Activated CD8-positive, alpha-beta memory T cell treated with anti-CD3 and anti-CD28 coated beads, Interleukin-2, amount 10 ng/mL, durations not matched to agents 7 days and 5 days (primary cell): ENCODE measurements around the gene TSPAN13. TPM values are rescaled to one million over a fixed set of nuclear protein-coding genes. Genes with fewer than 3 reads are reported as not detected.

Experiments used
- ATAC-seq: fragments of 150-1000 bp; cut with Tn5 transposase; one replicate; pipeline ENCODE4 v1.10.0; 2021; ENCODE audit warnings: moderate library complexity
- CTCF ChIA-PET: fragments of 350-600 bp; sonication (Branson Sonifier 250); formaldehyde crosslinking; loops from one replicate; lab custom pipeline; 2021; ENCODE audit warnings: antibody characterized with exemption; lab: Charles Lee
- DNase-seq: peaks from one replicate; pipeline ENCODE4 v3.0.0-alpha.2; 2020
- H3K27ac Mint-ChIP-seq: one replicate; pipeline ENCODE4 v1.8.0; 2021; ENCODE audit warnings: mild to moderate bottlenecking, mixed read lengths
- H3K27me3 Mint-ChIP-seq: one replicate; pipeline ENCODE4 v1.8.0; 2021; ENCODE audit warnings: mixed read lengths
- H3K36me3 Mint-ChIP-seq: one replicate; pipeline ENCODE4 v1.8.0; 2021; ENCODE audit warnings: mild to moderate bottlenecking, mixed read lengths
- H3K4me1 Mint-ChIP-seq: one replicate; pipeline ENCODE4 v1.8.0; 2021; ENCODE audit warnings: mixed read lengths
- H3K4me3 Mint-ChIP-seq: one replicate; pipeline ENCODE4 v1.8.0; 2021; ENCODE audit warnings: mild to moderate bottlenecking, moderate library complexity, mixed read lengths
- H3K9me3 Mint-ChIP-seq: one replicate; pipeline ENCODE4 v1.8.0; 2022; ENCODE audit warnings: low read depth, mixed read lengths
- total RNA-seq, 2 experiments: library from RNA; stranded (reverse); gene quantifications; one replicate each; pipeline ENCODE4 v1.2.3, GENCODE V29; 2021

The TSPAN13 gene
- total RNA-seq, 2 experiments from 2014 or later, result 0.41 to 2.7 TPM

DNA sequence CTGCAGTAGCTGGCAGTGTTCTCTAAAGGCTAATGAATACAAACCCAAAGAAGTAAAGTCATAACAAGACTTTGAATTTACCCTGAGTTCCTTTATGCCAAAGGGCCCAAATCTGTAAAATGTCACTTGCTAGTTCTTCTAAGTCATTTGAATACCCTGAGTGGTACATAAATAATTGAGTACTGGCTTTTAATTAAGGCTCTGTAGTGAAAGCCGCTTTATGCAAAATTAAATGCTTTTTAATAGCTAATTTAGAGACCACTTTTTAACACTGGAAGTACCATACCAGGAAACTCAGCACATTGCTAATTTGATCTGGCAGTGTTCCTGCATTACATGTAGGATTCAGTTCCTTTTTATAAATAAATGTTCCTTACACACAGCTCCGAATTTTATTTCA is 24.0 kb upstream of the TSPAN13 start:
- CTCF ChIA-PET, result no interaction called here
- Mint-ChIP-seq H3K4me1 (no peaks in the 10 kb centered on the region), H3K27ac (no peak overlapping the region), H3K27me3 (no peaks in the 10 kb centered on the region), H3K36me3 (no peaks in the 10 kb centered on the region), H3K4me3 (no peak overlapping the region), H3K9me3 (no peaks in the 10 kb centered on the region)
- ATAC-seq (no peak), DNase-seq (no peak)

DNA sequence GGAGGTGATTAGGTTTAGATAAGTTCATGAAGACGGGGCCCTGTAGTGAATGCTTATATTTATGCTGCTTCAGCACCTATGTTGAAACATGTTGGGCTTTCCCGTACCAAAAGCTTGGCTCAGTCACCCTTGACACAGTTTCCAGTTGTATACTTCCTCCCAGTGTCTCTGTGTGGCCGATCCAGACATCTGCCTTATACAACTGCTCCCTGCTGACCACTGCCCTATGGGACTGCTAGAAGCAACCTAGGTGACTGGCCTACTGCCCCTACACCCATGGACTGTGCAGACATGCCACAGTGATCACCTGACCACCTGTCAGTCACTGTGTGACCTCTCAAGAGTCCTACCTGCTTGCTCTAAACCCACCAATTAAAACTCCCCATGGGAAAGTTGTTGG is 22.6 kb upstream of the TSPAN13 start:
- DNase-seq (no peak), ATAC-seq (no peak)
- Mint-ChIP-seq H3K4me3 (no peak overlapping the region), H3K9me3 (no peaks in the 10 kb centered on the region), H3K27ac (no peak overlapping the region), H3K36me3 (no peaks in the 10 kb centered on the region), H3K4me1 (peaks cover 3% of the 10 kb centered on the region), H3K27me3 (no peaks in the 10 kb centered on the region)
- CTCF ChIA-PET, result no interaction called here

GRCh38 chr7:16732828-16733227 is 20.7 kb upstream of the TSPAN13 start:
- CTCF ChIA-PET, result no interaction called here
- no peaks in the 10 kb centered on the region for H3K27me3 Mint-ChIP-seq
- ATAC-seq (no peak), DNase-seq (no peak)
- H3K27ac Mint-ChIP-seq, result no peak overlapping the region
- H3K9me3 Mint-ChIP-seq, result no peaks in the 10 kb centered on the region
- H3K4me1 Mint-ChIP-seq, result peaks cover 3% of the 10 kb centered on the region
- no peak overlapping the region for H3K4me3 Mint-ChIP-seq
- H3K36me3 Mint-ChIP-seq, result no peaks in the 10 kb centered on the region

- ATAC-seq, result no peak
- H3K27me3 Mint-ChIP-seq, result no peaks in the 10 kb centered on the region
- no peak overlapping the region for H3K27ac Mint-ChIP-seq
- H3K4me3 Mint-ChIP-seq, result no peak overlapping the region
- CTCF ChIA-PET, result no interaction called here
- H3K9me3 Mint-ChIP-seq, result no peaks in the 10 kb centered on the region
- no peaks in the 10 kb centered on the region for H3K36me3 Mint-ChIP-seq
- no peak for DNase-seq
- peaks cover 3% of the 10 kb centered on the region for H3K4me1 Mint-ChIP-seq
Measured at GRCh38 chr7:16734148-16734726, 19.3 kb upstream of the TSPAN13 start.

DNA sequence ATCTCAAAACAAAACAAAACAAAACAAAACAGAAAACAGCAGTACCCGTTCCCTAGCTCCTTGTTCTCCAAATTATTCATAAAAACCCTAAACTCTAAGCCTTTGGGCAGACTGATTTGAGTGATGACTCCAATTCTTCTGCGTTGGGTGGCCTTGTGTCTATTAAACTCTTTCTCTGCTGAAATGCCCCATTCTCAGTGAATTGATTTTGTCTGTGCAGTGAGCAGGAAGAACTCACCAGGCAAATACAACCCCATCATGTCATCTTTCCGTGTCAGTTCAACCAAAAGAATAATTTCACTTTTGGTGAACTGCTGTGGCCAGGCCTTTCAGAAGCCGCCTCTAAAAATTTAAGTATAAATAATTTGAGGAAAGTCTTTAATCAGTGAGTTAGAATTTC is 18.5 kb upstream of the TSPAN13 start:
- DNase-seq, result no peak
- H3K9me3 Mint-ChIP-seq, result no peaks in the 10 kb centered on the region
- no peaks in the 10 kb centered on the region for H3K36me3 Mint-ChIP-seq
- CTCF ChIA-PET, result no interaction called here
- H3K27ac Mint-ChIP-seq, result no peak overlapping the region
- ATAC-seq, result no peak
- H3K4me1 Mint-ChIP-seq, result peaks cover 3% of the 10 kb centered on the region
- H3K4me3 Mint-ChIP-seq, result peak overlapping the region; percentile 40
- no peaks in the 10 kb centered on the region for H3K27me3 Mint-ChIP-seq

DNA sequence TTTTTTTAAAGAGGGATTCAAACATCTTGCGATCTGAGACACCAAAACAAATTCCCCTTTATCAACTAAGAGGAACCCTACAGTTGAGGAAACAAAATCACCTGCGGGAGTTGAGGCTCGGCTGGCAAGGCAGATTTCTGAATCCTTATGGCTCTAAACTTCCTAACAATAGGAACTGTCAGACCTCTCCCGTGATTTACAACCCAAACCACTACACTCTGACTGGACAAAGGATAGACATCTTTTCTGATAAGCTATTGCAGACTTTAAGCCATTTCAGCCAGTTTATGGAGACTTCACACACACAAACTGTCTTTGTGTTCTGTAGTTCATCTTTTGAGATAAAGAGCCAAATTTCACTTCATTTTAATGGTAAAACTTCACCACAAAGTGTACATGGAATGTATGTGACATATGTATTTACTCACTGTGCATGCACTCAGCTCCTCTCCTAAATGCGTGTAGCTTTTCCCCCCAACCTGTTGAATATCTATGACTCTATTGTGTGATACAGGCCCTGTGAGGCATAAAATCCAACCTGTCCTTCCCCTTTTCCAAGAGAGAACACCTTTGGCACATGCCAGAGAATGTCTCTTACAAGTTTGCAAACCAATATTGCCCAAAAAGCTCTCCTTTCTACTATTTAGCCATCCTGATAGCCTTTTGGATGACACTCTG is 15.4 kb upstream of the TSPAN13 start:
- Mint-ChIP-seq H3K9me3 (no peaks in the 10 kb centered on the region), H3K27me3 (no peaks in the 10 kb centered on the region), H3K27ac (no peak overlapping the region), H3K4me1 (peaks cover 3% of the 10 kb centered on the region), H3K4me3 (no peak overlapping the region), H3K36me3 (no peaks in the 10 kb centered on the region)
- ATAC-seq (no peak), DNase-seq (no peak)
- CTCF ChIA-PET, result no interaction called here

GRCh38 chr7:16739863-16740622 is 13.5 kb upstream of the TSPAN13 start:
- no peak for ATAC-seq
- no peaks in the 10 kb centered on the region for H3K36me3 Mint-ChIP-seq
- H3K4me3 Mint-ChIP-seq, result no peak overlapping the region
- no peak overlapping the region for H3K27ac Mint-ChIP-seq
- H3K9me3 Mint-ChIP-seq, result no peaks in the 10 kb centered on the region
- DNase-seq, result no peak
- H3K27me3 Mint-ChIP-seq, result no peaks in the 10 kb centered on the region
- CTCF ChIA-PET, result interaction anchor here (1.3 kb wide), 1 partner anchor 15 kb away, joined by 3 read pairs; no protein-coding TSS in a partner anchor
- H3K4me1 Mint-ChIP-seq, result peaks cover 3% of the 10 kb centered on the region

DNA sequence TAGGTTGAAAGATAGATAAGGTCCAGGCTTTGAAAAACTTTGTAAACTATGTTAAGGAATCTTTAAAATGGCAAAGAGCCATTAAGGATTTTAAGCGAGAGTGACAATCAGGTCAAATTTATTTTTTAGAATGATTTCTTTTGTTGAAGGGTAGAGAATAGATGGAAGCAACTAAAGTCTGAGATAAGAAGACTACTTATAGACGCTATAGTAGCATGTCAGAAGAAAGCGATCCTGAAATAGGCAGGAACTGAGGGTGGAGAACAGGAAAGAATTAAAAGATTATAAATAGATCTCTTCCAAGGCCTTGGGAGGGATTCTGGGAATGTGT is 13.0 kb upstream of the TSPAN13 start:
- no peak for DNase-seq
- ATAC-seq, result no peak
- no peaks in the 10 kb centered on the region for H3K4me1 Mint-ChIP-seq
- H3K27me3 Mint-ChIP-seq, result no peaks in the 10 kb centered on the region
- H3K36me3 Mint-ChIP-seq, result no peaks in the 10 kb centered on the region
- H3K9me3 Mint-ChIP-seq, result no peaks in the 10 kb centered on the region
- H3K27ac Mint-ChIP-seq, result no peak overlapping the region
- H3K4me3 Mint-ChIP-seq, result no peak overlapping the region
- CTCF ChIA-PET, result interaction anchor here (1.3 kb wide), 1 partner anchor 14 kb away, joined by 3 read pairs; no protein-coding TSS in a partner anchor

DNA sequence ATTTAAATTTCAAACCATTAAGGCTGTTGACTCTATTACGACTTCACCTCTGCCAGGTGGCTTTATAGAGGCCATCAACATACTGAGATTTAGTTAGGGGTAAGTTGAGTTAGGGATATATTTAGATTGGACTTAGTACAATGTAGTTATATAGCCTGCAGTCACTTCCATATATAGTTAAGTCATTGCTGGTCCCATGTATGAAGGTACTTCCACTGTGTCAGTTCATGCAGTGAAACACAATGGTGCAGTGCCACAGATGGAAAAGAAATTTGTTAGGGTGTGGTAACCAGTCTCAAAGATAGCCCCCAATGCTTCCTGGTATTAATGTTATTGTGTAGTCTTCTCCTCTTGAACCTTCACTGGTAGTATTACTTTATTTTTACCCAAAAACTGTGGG is 12.6 kb upstream of the TSPAN13 start:
- no peaks in the 10 kb centered on the region for H3K36me3 Mint-ChIP-seq
- H3K4me3 Mint-ChIP-seq, result no peak overlapping the region
- no peaks in the 10 kb centered on the region for H3K4me1 Mint-ChIP-seq
- DNase-seq (no peak), ATAC-seq (no peak)
- H3K9me3 Mint-ChIP-seq, result no peaks in the 10 kb centered on the region
- H3K27me3 Mint-ChIP-seq, result no peaks in the 10 kb centered on the region
- CTCF ChIA-PET, result no interaction called here
- no peak overlapping the region for H3K27ac Mint-ChIP-seq

GRCh38 chr7:16741676-16742075 is 11.9 kb upstream of the TSPAN13 start:
- no peaks in the 10 kb centered on the region for H3K9me3 Mint-ChIP-seq
- no peak overlapping the region for H3K4me3 Mint-ChIP-seq
- H3K27ac Mint-ChIP-seq, result no peak overlapping the region
- no peaks in the 10 kb centered on the region for H3K4me1 Mint-ChIP-seq
- DNase-seq (no peak), ATAC-seq (no peak)
- no peaks in the 10 kb centered on the region for H3K36me3 Mint-ChIP-seq
- CTCF ChIA-PET, result no interaction called here
- H3K27me3 Mint-ChIP-seq, result no peaks in the 10 kb centered on the region

DNA sequence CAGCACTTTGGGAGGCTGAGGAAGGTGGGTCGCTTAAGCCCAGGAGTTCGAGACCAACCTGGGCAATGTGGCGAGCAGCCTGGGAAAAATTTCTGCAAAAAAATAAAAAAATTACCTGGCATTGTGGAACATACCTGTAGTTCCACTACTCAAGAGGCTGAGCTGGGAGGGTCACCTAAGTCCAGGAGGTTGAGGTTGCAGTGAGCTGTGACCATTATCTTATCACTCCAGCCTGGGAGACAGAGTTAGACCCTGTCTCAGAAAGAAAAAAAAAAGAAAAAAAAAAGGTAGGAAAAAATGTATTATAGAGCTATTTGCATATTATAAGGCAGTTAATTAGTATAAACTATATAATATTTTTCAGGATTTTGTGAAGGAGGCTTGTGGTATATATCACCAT is 11.0 kb upstream of the TSPAN13 start:
- DNase-seq (no peak), ATAC-seq (no peak)
- Mint-ChIP-seq H3K4me1 (no peaks in the 10 kb centered on the region), H3K9me3 (no peaks in the 10 kb centered on the region), H3K27me3 (no peaks in the 10 kb centered on the region), H3K27ac (no peak overlapping the region), H3K36me3 (no peaks in the 10 kb centered on the region), H3K4me3 (no peak overlapping the region)
- CTCF ChIA-PET, result no interaction called here

- DNase-seq (no peak), ATAC-seq (no peak)
- Mint-ChIP-seq H3K36me3 (no peaks in the 10 kb centered on the region), H3K4me3 (no peak overlapping the region), H3K27ac (no peak overlapping the region), H3K4me1 (no peaks in the 10 kb centered on the region), H3K9me3 (no peaks in the 10 kb centered on the region), H3K27me3 (no peaks in the 10 kb centered on the region)
- CTCF ChIA-PET, result interaction anchor here (1.1 kb wide), 1 partner anchor 13 kb away, joined by 3 read pairs; no protein-coding TSS in a partner anchor
Measured at GRCh38 chr7:16743236-16743635, 10.3 kb upstream of the TSPAN13 start.

GRCh38 chr7:16744518-16745250 is 8.9 kb upstream of the TSPAN13 start:
- H3K27ac Mint-ChIP-seq, result no peak overlapping the region
- no peaks in the 10 kb centered on the region for H3K4me1 Mint-ChIP-seq
- no peak for DNase-seq
- CTCF ChIA-PET, result interaction anchor here (1.1 kb wide), 1 partner anchor 12 kb away, joined by 3 read pairs; no protein-coding TSS in a partner anchor
- ATAC-seq, result no peak
- H3K4me3 Mint-ChIP-seq, result no peak overlapping the region
- no peaks in the 10 kb centered on the region for H3K36me3 Mint-ChIP-seq
- no peaks in the 10 kb centered on the region for H3K27me3 Mint-ChIP-seq
- H3K9me3 Mint-ChIP-seq, result no peaks in the 10 kb centered on the region
